H9 (cell line): ENCODE measurements around the gene VEGFA. TPM values are rescaled to one million over a fixed set of nuclear protein-coding genes. Genes with fewer than 3 reads are reported as not detected.

Source experiments
- DNase-seq: peaks from one replicate; pipeline ENCODE4 v3.0.0-alpha.2; 2017
- H2AFZ ChIP-seq: one replicate; pipeline ENCODE4 v1.6.1; 2013; ENCODE audit warnings: mild to moderate bottlenecking, low read length, control low read depth, moderate library complexity
- H2AK5ac ChIP-seq: 2 replicates; pipeline ENCODE4 v1.6.1; 2013; ENCODE audit warnings: low read length, control low read depth, mixed read lengths; ENCODE audit not compliant: insufficient read length
- H2BK120ac ChIP-seq: one replicate; pipeline ENCODE4 v1.6.1; 2013; ENCODE audit warnings: low read depth, mild to moderate bottlenecking, low read length, control low read depth, inconsistent platforms; ENCODE audit not compliant: poor library complexity, severe bottlenecking
- H2BK12ac ChIP-seq: 2 replicates; pipeline ENCODE4 v1.6.1; 2013; ENCODE audit warnings: low read length, control low read depth, mixed read lengths, low read depth; ENCODE audit not compliant: insufficient read length
- H2BK15ac ChIP-seq: 2 replicates; pipeline ENCODE4 v1.6.1; 2013; ENCODE audit warnings: low read depth, low read length, control low read depth
- H2BK20ac ChIP-seq: one replicate; pipeline ENCODE4 v1.6.1; 2013; ENCODE audit warnings: low read depth, mild to moderate bottlenecking, low read length, control low read depth, inconsistent platforms; ENCODE audit not compliant: poor library complexity, severe bottlenecking
- H2BK5ac ChIP-seq: 2 replicates; pipeline ENCODE4 v1.6.1; 2013; ENCODE audit warnings: low read length, control low read depth, mixed read lengths; ENCODE audit not compliant: insufficient read length
- H3K14ac ChIP-seq: 2 replicates; pipeline ENCODE4 v1.6.1; 2013; ENCODE audit warnings: low read length, control low read depth; ENCODE audit not compliant: insufficient read depth
- H3K18ac ChIP-seq: 2 replicates; pipeline ENCODE4 v1.6.1; 2013; ENCODE audit warnings: low read depth, mild to moderate bottlenecking, mixed read lengths, low read length, control low read depth; ENCODE audit not compliant: insufficient read length
- H3K23ac ChIP-seq: 2 replicates; pipeline ENCODE4 v1.6.1; 2013; ENCODE audit warnings: low read length, control low read depth, mixed read lengths, low read depth; ENCODE audit not compliant: insufficient read length
- H3K23me2 ChIP-seq: 2 replicates; pipeline ENCODE4 v1.6.1; 2013; ENCODE audit warnings: low read depth, mild to moderate bottlenecking, mixed read lengths, low read length, control low read depth; ENCODE audit not compliant: insufficient read length, poor library complexity, severe bottlenecking
- H3K27ac ChIP-seq: 2 replicates; pipeline ENCODE4 v1.5.1; 2013; ENCODE audit warnings: low read length, control low read depth, mixed read lengths, low read depth; ENCODE audit not compliant: insufficient read length
- H3K27me3 ChIP-seq: 2 replicates; pipeline ENCODE4 v1.6.1; 2013; ENCODE audit warnings: low read length, control low read depth, inconsistent platforms; ENCODE audit not compliant: insufficient read depth
- H3K4ac ChIP-seq: 2 replicates; pipeline ENCODE4 v1.6.1; 2013; ENCODE audit warnings: low read depth, mild to moderate bottlenecking, control low read depth, inconsistent platforms, low read length, moderate library complexity
- H3K4me1 ChIP-seq: 2 replicates; pipeline ENCODE4 v1.6.1; 2013; ENCODE audit warnings: low read length, control low read depth, inconsistent platforms; ENCODE audit not compliant: insufficient read depth
- H3K4me2 ChIP-seq: 2 replicates; pipeline ENCODE4 v1.6.1; 2013; ENCODE audit warnings: low read length, control low read depth, mixed read lengths; ENCODE audit not compliant: insufficient read length, insufficient read depth
- H3K56ac ChIP-seq: 2 replicates; pipeline ENCODE4 v1.6.1; 2013; ENCODE audit warnings: low read depth, mild to moderate bottlenecking, mixed read lengths, low read length, control low read depth; ENCODE audit not compliant: insufficient read length
- H3K79me1 ChIP-seq: 2 replicates; pipeline ENCODE4 v1.6.1; 2013; ENCODE audit warnings: low read depth, mild to moderate bottlenecking, moderate library complexity, low read length, control low read depth, inconsistent platforms; ENCODE audit not compliant: insufficient read depth, poor library complexity, severe bottlenecking
- H3K79me2 ChIP-seq: 2 replicates; pipeline ENCODE4 v1.6.1; 2013; ENCODE audit warnings: low read length, control low read depth, inconsistent platforms; ENCODE audit not compliant: insufficient read depth
- H3K9ac ChIP-seq: 2 replicates; pipeline ENCODE4 v1.6.1; 2013; ENCODE audit warnings: low read length, control low read depth, mixed read lengths; ENCODE audit not compliant: insufficient read length; ENCODE audit errors: extremely low read depth
- H3K9me3 ChIP-seq: one replicate; pipeline ENCODE4 v1.6.1; 2013; ENCODE audit warnings: low read depth, low read length, inconsistent platforms; ENCODE audit not compliant: control insufficient read depth
- H3T11ph ChIP-seq: one replicate; pipeline ENCODE4 v1.6.1; 2013; ENCODE audit warnings: mild to moderate bottlenecking, low read length, control low read depth, inconsistent platforms
- H4K20me1 ChIP-seq: one replicate; pipeline ENCODE4 v1.6.1; 2013; ENCODE audit not compliant: control insufficient read depth, insufficient read length, insufficient read depth
- H4K5ac ChIP-seq: 2 replicates; pipeline ENCODE4 v1.6.1; 2013; ENCODE audit warnings: low read depth, mild to moderate bottlenecking, mixed read lengths, low read length, control low read depth; ENCODE audit not compliant: insufficient read length
- H4K8ac ChIP-seq: replicated peaks from 2 replicates; pipeline ENCODE4 v1.6.1; 2013; ENCODE audit warnings: low read length, control low read depth, mixed read lengths, low read depth; ENCODE audit not compliant: insufficient read length
- H4K91ac ChIP-seq: 2 replicates; pipeline ENCODE4 v1.6.1; 2013; ENCODE audit warnings: low read depth, mild to moderate bottlenecking, moderate library complexity, mixed read lengths, low read length, control low read depth; ENCODE audit not compliant: insufficient read length
- H3K27ac Mint-ChIP-seq, 3 experiments: 2 replicates in 2 of 3; 3 replicates in 1 of 3; pipeline ENCODE4 v1.8.0; 2020 to 2021; ENCODE audit warnings: mixed read lengths in 3 of 3, mild to moderate bottlenecking in 1 of 3, moderate library complexity in 1 of 3
- H3K27me3 Mint-ChIP-seq: 2 replicates; pipeline ENCODE4 v1.8.0; 2021; ENCODE audit warnings: low read depth, mild to moderate bottlenecking, moderate library complexity, mixed read lengths
- H3K36me3 Mint-ChIP-seq, 3 experiments: 2 replicates in 2 of 3; 3 replicates in 1 of 3; pipeline ENCODE4 v1.8.0; 2020 to 2021; ENCODE audit warnings: low read depth in 3 of 3, mixed read lengths in 3 of 3; ENCODE audit not compliant: insufficient read depth in 1 of 3
- H3K4me1 Mint-ChIP-seq, 2 experiments: 2 replicates each; pipeline ENCODE4 v1.8.0; 2020; ENCODE audit warnings: mixed read lengths in 2 of 2
- H3K4me3 Mint-ChIP-seq, 2 experiments: 2 replicates in 1 of 2; 3 replicates in 1 of 2; pipeline ENCODE4 v1.8.0; 2020 to 2021; ENCODE audit warnings: mild to moderate bottlenecking in 2 of 2, mixed read lengths in 2 of 2, moderate library complexity in 1 of 2
- H3K9me3 Mint-ChIP-seq, 2 experiments: 2 replicates in 1 of 2; 3 replicates in 1 of 2; pipeline ENCODE4 v1.8.0; 2020; ENCODE audit warnings: mild to moderate bottlenecking in 2 of 2, mixed read lengths in 2 of 2, moderate library complexity in 1 of 2
- CTCF ChIP-seq: fragments of 200-600 bp; sonication (generic); conservative IDR thresholded peaks from 3 replicates; pipeline ENCODE4 v1.8.0; 2021; ENCODE audit warnings: antibody characterized with exemption, mild to moderate bottlenecking
- WGBS: extraction: QIAGEN DNeasy Blood & Tissue Kit; methylation state at CpG from one replicate; pipeline ENCODE4 v1.1.7; 2013; ENCODE audit warnings: missing lambda C conversion rate, low lambda C conversion rate, mixed read lengths; ENCODE audit not compliant: insufficient read length; ENCODE audit errors: extremely low coverage; 5-methylcytosine and 5-hydroxymethylcytosine counted together
- total RNA-seq: library from RNA; stranded (reverse); gene quantifications from 2 replicates; pipeline ENCODE4 v1.2.1, GENCODE V29; 2021

The VEGFA gene
- total RNA-seq, 1 experiment from 2014 or later = 47.9 TPM

GRCh38 chr6:43803783-43804549 is 34.0 kb downstream of the VEGFA start:
- H3K9ac ChIP-seq = no peak overlapping the region
- H3K4me1 ChIP-seq = no peaks in the 10 kb centered on the region
- no peak overlapping the region for H2BK20ac ChIP-seq
- no peaks in the 10 kb centered on the region for H3K23me2 ChIP-seq
- H2BK15ac ChIP-seq = no peak overlapping the region
- no peak overlapping the region for H3K27ac ChIP-seq
- no peak overlapping the region for H2BK120ac ChIP-seq
- no peak overlapping the region for H2AFZ ChIP-seq
- no CpG with 5 or more reads among the region's 2 CpGs for WGBS
- H3K4me2 ChIP-seq = no peak overlapping the region
- TF ChIP-seq CTCF = no peak
- no peaks in the 10 kb centered on the region for H3K9me3 ChIP-seq
- no peak overlapping the region for H3K23ac ChIP-seq
- DNase-seq = no peak
- no peak overlapping the region for H3K18ac ChIP-seq
- H4K8ac ChIP-seq = no peak overlapping the region
- no peak overlapping the region for H2BK12ac ChIP-seq
- no peak overlapping the region for H4K5ac ChIP-seq
- no peak overlapping the region for H3K14ac ChIP-seq
- no peaks in the 10 kb centered on the region for H3K79me2 ChIP-seq
- H2BK5ac ChIP-seq = no peak overlapping the region
- no peaks in the 10 kb centered on the region for H3K79me1 ChIP-seq
- H3T11ph ChIP-seq = no peak overlapping the region
- H3K4me3 Mint-ChIP-seq = no peak overlapping the region
- peaks cover 5 to 8% of the 10 kb centered on the region in 2 experiments for H3K4me1 Mint-ChIP-seq
- peaks cover 1% of the 10 kb centered on the region for H3K27me3 Mint-ChIP-seq
- no peak overlapping the region for H4K91ac ChIP-seq
- H3K36me3 Mint-ChIP-seq = no peaks in the 10 kb centered on the region
- H3K4ac ChIP-seq = no peak overlapping the region
- H3K27ac Mint-ChIP-seq = peak overlapping the region in 1 of 3 experiments; percentile 49; a peak in 1 of 7 replicates
- no peaks in the 10 kb centered on the region for H4K20me1 ChIP-seq
- 0 out of 2 replicates have a peak, but pooled peaks cover 2% of the 10 kb centered on the region for H3K27me3 ChIP-seq
- no peak overlapping the region for H3K56ac ChIP-seq
- H2AK5ac ChIP-seq = no peak overlapping the region
- no peaks in the 10 kb centered on the region for H3K9me3 Mint-ChIP-seq
